RWPE2 (cell line): ENCODE data around the gene CFAP65.

Experiments used
- ATAC-seq: fragments of 200-7000 bp; cut with Tn5 transposase; 3 replicates; pipeline ENCODE4 v1.9.1; 2021; ENCODE audit warnings: low read depth
- DNase-seq: peaks from one replicate; pipeline ENCODE4 v3.0.0-alpha.2; 2020; ENCODE audit warnings: low spot score
- H3K27ac ChIP-seq: fragments of 450-650 bp; 2 replicates; pipeline ENCODE4 v1.5.1; 2017; ENCODE audit warnings: mild to moderate bottlenecking; ENCODE audit not compliant: poor library complexity, severe bottlenecking
- H3K27me3 ChIP-seq: fragments of 250-450 bp; sonication (Bioruptor Pico); 2 replicates; pipeline ENCODE4 v1.5.1; 2021; ENCODE audit warnings: mild to moderate bottlenecking, moderate library complexity; ENCODE audit not compliant: insufficient read depth, poor library complexity, severe bottlenecking
- H3K36me3 ChIP-seq: fragments of 250-450 bp; sonication (Bioruptor Pico); 2 replicates; pipeline ENCODE4 v1.5.1; 2020; ENCODE audit warnings: low read depth, mild to moderate bottlenecking, moderate library complexity
- H3K4me1 ChIP-seq: fragments of 250-450 bp; sonication (Bioruptor Pico); 2 replicates; pipeline ENCODE4 v1.5.1; 2021; ENCODE audit warnings: mild to moderate bottlenecking, moderate library complexity; ENCODE audit not compliant: insufficient read depth, poor library complexity, severe bottlenecking
- H3K4me3 ChIP-seq: fragments of 250-450 bp; sonication (Bioruptor Pico); 2 replicates; pipeline ENCODE4 v1.5.1; 2021; ENCODE audit warnings: mild to moderate bottlenecking, moderate library complexity; ENCODE audit not compliant: severe bottlenecking
- H3K9me3 ChIP-seq: fragments of 250-450 bp; sonication (Bioruptor Pico); 2 replicates; pipeline ENCODE4 v1.5.1; 2021; ENCODE audit warnings: mild to moderate bottlenecking, moderate library complexity; ENCODE audit not compliant: severe bottlenecking
- CTCF ChIP-seq: fragments of 450-650 bp; IDR thresholded peaks from one replicate; pipeline ENCODE4 v1.5.1; 2017; ENCODE audit warnings: mild to moderate bottlenecking, moderate library complexity; ENCODE audit not compliant: poor library complexity, severe bottlenecking

The CFAP65 gene

GRCh38 chr2:219049282-219049681 is 8.0 kb upstream of the CFAP65 start:
- Histone ChIP-seq H3K27ac (no peak overlapping the region), H3K36me3 (no peaks in the 10 kb centered on the region), H3K4me3 (no peak overlapping the region), H3K9me3 (no peaks in the 10 kb centered on the region), H3K27me3 (peaks cover 8% of the 10 kb centered on the region), H3K4me1 (no peaks in the 10 kb centered on the region)
- no peak for ATAC-seq
- no peak for TF ChIP-seq CTCF
- no peak for DNase-seq

GRCh38 chr2:219045937-219046550 is 4.7 kb upstream of the CFAP65 start:
- DNase-seq (no peak), ATAC-seq (peak; percentile 67; the same call in 2 of the 3 replicates)
- Histone ChIP-seq H3K4me1 (no peaks in the 10 kb centered on the region), H3K4me3 (no peak overlapping the region), H3K9me3 (no peaks in the 10 kb centered on the region), H3K27ac (no peak overlapping the region), H3K36me3 (no peaks in the 10 kb centered on the region), H3K27me3 (no peaks in the 10 kb centered on the region)
- TF ChIP-seq CTCF, result no peak

GRCh38 chr2:219042750-219043149 is 1.4 kb upstream of the CFAP65 start:
- DNase-seq (no peak), ATAC-seq (no peak)
- no peaks in the 10 kb centered on the region for H3K36me3 ChIP-seq
- H3K27me3 ChIP-seq, result no peaks in the 10 kb centered on the region
- H3K4me3 ChIP-seq, result no peak overlapping the region
- H3K27ac ChIP-seq, result no peak overlapping the region
- no peak for TF ChIP-seq CTCF
- no peaks in the 10 kb centered on the region for H3K4me1 ChIP-seq
- H3K9me3 ChIP-seq, result no peaks in the 10 kb centered on the region

- no peaks in the 10 kb centered on the region for H3K27me3 ChIP-seq
- H3K4me1 ChIP-seq, result no peaks in the 10 kb centered on the region
- ATAC-seq (no peak), DNase-seq (no peak)
- no peaks in the 10 kb centered on the region for H3K36me3 ChIP-seq
- no peaks in the 10 kb centered on the region for H3K9me3 ChIP-seq
- TF ChIP-seq CTCF, result no peak
- no peak overlapping the region for H3K4me3 ChIP-seq
- no peak overlapping the region for H3K27ac ChIP-seq
These were observed 841 bp upstream of the CFAP65 start for GRCh38 chr2:219042157-219042556.

GRCh38 chr2:219038600-219038999 is 2.7 kb downstream of the CFAP65 start:
- no peaks in the 10 kb centered on the region for H3K9me3 ChIP-seq
- no peaks in the 10 kb centered on the region for H3K4me1 ChIP-seq
- H3K4me3 ChIP-seq, result no peak overlapping the region
- DNase-seq (no peak), ATAC-seq (no peak)
- no peak for TF ChIP-seq CTCF
- H3K36me3 ChIP-seq, result no peaks in the 10 kb centered on the region
- peaks cover 8% of the 10 kb centered on the region for H3K27me3 ChIP-seq
- H3K27ac ChIP-seq, result no peak overlapping the region
